ENCODE data around the gene NQO1. TPM values are rescaled to one million over a fixed set of nuclear protein-coding genes. Genes with fewer than 3 reads are reported as not detected.

The NQO1 gene
- total RNA-seq, 1 experiment from 2014 or later, result 251 TPM

DNA sequence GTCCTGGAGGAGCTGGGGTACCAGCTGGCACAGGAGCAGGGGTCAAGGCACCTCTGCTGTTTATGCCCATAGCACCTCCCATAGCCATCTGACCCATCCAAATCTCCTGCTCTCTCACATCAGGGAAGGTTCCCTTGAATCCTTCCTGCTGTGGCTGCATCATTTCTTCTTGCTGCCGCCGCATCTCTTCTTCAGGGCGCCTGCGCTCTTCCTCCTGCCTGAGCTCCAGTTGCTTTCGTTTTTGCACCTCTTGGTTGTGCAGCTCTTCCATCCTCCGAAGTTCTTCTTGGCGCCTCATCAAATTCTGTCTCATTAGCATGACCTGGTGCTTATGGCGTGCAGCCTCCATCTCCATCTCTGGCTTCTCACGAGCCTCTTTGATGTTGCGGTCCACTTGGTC lies 30.3 kb upstream of the NQO1 start:
- intact Hi-C loops (cut with micrococcal nuclease), result loop anchor here (10.0 kb wide), 1 partner anchor 362 kb away; no protein-coding TSS in a partner anchor
- Histone ChIP-seq H4K20me1 (ENCODE audit: low read length) (peaks cover 19% of the 10 kb centered on the region), H3K79me2 (ENCODE audit: low read length) (peaks cover 30% of the 10 kb centered on the region), H3K9ac (ENCODE audit: low read length) (no peak overlapping the region), H3K36me3 (ENCODE audit: low read depth, low read length) (peaks cover 7% of the 10 kb centered on the region; the same call in 1 of the 2 replicates), H2AFZ (ENCODE audit: low read length) (no peak overlapping the region), H3K9me3 (ENCODE audit: low read length) (no peaks in the 10 kb centered on the region), H3F3A (ENCODE audit: low read length, unreplicated experiment) (no peaks in the 10 kb centered on the region), H3K4me3 (ENCODE audit: low read length) (no peak overlapping the region), H3K27ac (ENCODE audit: low read length) (no peak overlapping the region), H3K4me2 (ENCODE audit: low read length) (no peak overlapping the region), H3K27me3 (ENCODE audit: low read length) (no peaks in the 10 kb centered on the region), H3K4me1 (ENCODE audit: insufficient read depth, low read length) (peaks cover 9% of the 10 kb centered on the region), H3K9me2 (replicated peaks; ENCODE audit: low read length) (no peaks in the 10 kb centered on the region)
- ChIA-PET POLR2A (ENCODE audit: unreplicated experiment) (no interaction called here), CTCF (no interaction called here)
- ATAC-seq (no peak), DNase-seq (no peak)
- TF ChIP-seq EZH2phosphoT487 (IDR thresholded peaks at IDR 0.05; ENCODE audit: borderline replicate concordance, low read length) (no peak), EZH2 (IDR thresholded peaks at IDR 0.05; ENCODE audit: low read length, unreplicated experiment) (no peak)
- TF ChIP-seq, protein P1, sequence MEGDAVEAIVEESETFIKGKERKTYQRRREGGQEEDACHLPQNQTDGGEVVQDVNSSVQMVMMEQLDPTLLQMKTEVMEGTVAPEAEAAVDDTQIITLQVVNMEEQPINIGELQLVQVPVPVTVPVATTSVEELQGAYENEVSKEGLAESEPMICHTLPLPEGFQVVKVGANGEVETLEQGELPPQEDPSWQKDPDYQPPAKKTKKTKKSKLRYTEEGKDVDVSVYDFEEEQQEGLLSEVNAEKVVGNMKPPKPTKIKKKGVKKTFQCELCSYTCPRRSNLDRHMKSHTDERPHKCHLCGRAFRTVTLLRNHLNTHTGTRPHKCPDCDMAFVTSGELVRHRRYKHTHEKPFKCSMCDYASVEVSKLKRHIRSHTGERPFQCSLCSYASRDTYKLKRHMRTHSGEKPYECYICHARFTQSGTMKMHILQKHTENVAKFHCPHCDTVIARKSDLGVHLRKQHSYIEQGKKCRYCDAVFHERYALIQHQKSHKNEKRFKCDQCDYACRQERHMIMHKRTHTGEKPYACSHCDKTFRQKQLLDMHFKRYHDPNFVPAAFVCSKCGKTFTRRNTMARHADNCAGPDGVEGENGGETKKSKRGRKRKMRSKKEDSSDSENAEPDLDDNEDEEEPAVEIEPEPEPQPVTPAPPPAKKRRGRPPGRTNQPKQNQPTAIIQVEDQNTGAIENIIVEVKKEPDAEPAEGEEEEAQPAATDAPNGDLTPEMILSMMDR (conservative IDR thresholded peaks at IDR 0.05; ENCODE audit: low read depth, low read length), result no peak
- BruUV-seq (replicated peaks), result no TSS peak

DNA sequence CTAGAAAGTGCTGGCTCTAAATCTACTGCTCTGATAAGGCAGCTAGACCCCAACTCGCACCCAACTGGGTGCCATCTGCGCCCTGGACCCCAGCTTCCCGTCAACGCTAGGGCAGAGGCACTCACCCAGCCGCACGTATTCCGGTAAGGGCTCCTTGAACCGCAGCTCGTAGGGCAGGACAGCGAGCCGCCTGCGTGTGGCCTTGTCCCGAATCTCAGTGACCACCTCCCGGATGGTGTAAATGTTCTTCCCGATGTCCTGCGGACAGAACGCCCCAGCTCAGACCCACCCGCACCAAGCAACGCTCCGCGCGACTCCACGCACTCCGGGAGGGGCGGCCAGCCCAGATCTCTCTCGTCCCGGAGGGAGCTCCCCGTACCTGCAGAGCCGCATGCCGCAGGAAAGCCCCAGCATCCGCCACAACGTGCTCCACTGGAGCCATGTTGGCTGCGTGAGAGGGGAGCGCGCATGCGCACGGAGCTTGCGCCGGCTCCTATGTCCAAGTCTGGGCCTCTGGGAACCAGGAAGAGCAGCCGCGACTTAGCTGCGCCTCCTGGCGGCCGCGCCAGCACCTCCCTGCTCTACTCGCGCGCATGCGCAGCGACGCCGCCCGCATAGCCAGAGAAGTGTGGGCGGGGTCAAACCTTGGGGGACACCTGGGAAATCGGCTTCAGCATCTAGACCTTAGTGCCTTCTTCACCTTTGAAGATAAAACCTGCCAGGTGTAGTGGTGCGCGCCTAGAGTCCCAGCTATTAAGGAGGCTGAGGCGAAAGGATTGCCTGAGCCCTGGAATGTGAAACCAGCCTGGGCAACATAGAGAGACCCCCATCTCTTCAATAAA lies 28.3 kb upstream of the NQO1 start, which contains the start of gene NOB1:
TSS of gene NOB1 (minus strand) at position 458 of the 842 bp plus-strand sequence. CDS start at position 442, 16 bp downstream.
- intact Hi-C loops (cut with micrococcal nuclease), result loop anchor here (1.0 to 10.0 kb wide), 3 partner anchors 28 to 360 kb away; partner anchors contain the start of gene NQO1
- Histone ChIP-seq H3K9ac (ENCODE audit: low read length) (peak within 1 kb of the TSS; percentile 99), H3K9me3 (ENCODE audit: low read length) (no peaks in the 10 kb centered on the region), H4K20me1 (ENCODE audit: low read length) (peaks cover 19% of the 10 kb centered on the region), H3K27me3 (ENCODE audit: low read length) (no peaks in the 10 kb centered on the region), H3K4me3 (ENCODE audit: low read length) (peak within 1 kb of the TSS; percentile 98), H3K4me1 (ENCODE audit: insufficient read depth, low read length) (peaks cover 6% of the 10 kb centered on the region), H3F3A (ENCODE audit: low read length, unreplicated experiment) (no peaks in the 10 kb centered on the region), H2AFZ (ENCODE audit: low read length) (peak within 1 kb of the TSS; percentile 79), H3K36me3 (ENCODE audit: low read depth, low read length) (peaks cover 17% of the 10 kb centered on the region), H3K79me2 (ENCODE audit: low read length) (peaks cover 46% of the 10 kb centered on the region), H3K27ac (ENCODE audit: low read length) (peak within 1 kb of the TSS; percentile 49), H3K4me2 (ENCODE audit: low read length) (peak within 1 kb of the TSS; percentile 98), H3K9me2 (replicated peaks; ENCODE audit: low read length) (no peaks in the 10 kb centered on the region)
- no peak for TF ChIP-seq EZH2phosphoT487 (IDR thresholded peaks at IDR 0.05; ENCODE audit: borderline replicate concordance, low read length)
- TF ChIP-seq EZH2 (IDR thresholded peaks at IDR 0.05; ENCODE audit: low read length, unreplicated experiment), result no peak
- TF ChIP-seq, protein P1 (conservative IDR thresholded peaks at IDR 0.05; ENCODE audit: low read depth, low read length), result peak; percentile 82
- TSS peak; percentile 71 for BruUV-seq (replicated peaks)
- ChIA-PET CTCF (interaction anchor here (0.5 to 1.4 kb wide), 5 partner anchors 29 to 359 kb away, joined by 3 to 7 read pairs (median 3); partner anchors contain the start of gene NQO1), POLR2A (ENCODE audit: unreplicated experiment) (interaction anchor here (0.5 to 0.6 kb wide), 3 partner anchors 27 to 188 kb away, joined by 4 to 26 read pairs (median 5); no protein-coding TSS in a partner anchor)
- ATAC-seq (peak; percentile 92), DNase-seq (peak; percentile 95)
